Measurements from ENCODE around the gene HDAC9. TPM values are rescaled to one million over a fixed set of nuclear protein-coding genes. Genes with fewer than 3 reads are reported as not detected.
A peak's percentile ranks its signal among the peaks of the same experiment; 100 is the strongest.

HDAC9 gene
- total and polyA plus RNA-seq, 2 donors (not counting 1 experiment from before 2014, with no cell fraction given): 2.9 to 7.9 TPM

DNA sequence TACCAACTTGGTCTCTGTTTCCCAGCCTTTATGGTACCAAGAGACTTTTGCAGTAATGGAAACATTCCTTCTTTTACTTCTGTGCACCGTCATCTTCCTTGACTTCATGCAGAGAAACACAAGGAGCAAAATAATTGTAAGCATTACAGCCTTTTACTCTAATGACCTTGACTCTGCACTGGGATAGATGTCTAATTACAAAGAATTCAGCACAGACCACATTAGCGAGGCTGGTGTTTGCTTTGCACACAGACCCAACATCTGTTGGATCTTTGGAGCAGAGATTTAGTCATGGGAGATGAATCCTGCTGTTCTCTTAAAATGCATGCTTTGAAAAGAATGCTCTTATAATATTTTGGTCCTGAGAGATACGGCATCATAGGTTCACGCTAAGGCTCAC, 360.2 kb downstream of the HDAC9 start:
- H3K27me3 ChIP-seq (ENCODE audit: control insufficient read depth, insufficient read depth, low read length): no peaks in the 10 kb centered on the region
- H3K36me3 ChIP-seq (ENCODE audit: control insufficient read depth, insufficient read depth, low read length): no peaks in the 10 kb centered on the region
- no peak overlapping the region for H2AFZ ChIP-seq (ENCODE audit: low read length)
- H3K4me3 ChIP-seq (replicated peaks in 1 of 4; ENCODE audit: control extremely low read depth in 1 of 4, insufficient read depth in 1 of 4, low read depth in 3 of 4, low read length in 4 of 4): no peak overlapping the region
- no peak for TF ChIP-seq EZH2 (IDR thresholded peaks at IDR 0.05; ENCODE audit: low read length, missing control alignments)
- TF ChIP-seq, protein P1, sequence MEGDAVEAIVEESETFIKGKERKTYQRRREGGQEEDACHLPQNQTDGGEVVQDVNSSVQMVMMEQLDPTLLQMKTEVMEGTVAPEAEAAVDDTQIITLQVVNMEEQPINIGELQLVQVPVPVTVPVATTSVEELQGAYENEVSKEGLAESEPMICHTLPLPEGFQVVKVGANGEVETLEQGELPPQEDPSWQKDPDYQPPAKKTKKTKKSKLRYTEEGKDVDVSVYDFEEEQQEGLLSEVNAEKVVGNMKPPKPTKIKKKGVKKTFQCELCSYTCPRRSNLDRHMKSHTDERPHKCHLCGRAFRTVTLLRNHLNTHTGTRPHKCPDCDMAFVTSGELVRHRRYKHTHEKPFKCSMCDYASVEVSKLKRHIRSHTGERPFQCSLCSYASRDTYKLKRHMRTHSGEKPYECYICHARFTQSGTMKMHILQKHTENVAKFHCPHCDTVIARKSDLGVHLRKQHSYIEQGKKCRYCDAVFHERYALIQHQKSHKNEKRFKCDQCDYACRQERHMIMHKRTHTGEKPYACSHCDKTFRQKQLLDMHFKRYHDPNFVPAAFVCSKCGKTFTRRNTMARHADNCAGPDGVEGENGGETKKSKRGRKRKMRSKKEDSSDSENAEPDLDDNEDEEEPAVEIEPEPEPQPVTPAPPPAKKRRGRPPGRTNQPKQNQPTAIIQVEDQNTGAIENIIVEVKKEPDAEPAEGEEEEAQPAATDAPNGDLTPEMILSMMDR (conservative IDR thresholded peaks at IDR 0.05 in 1 of 2, IDR thresholded peaks at IDR 0.05 in 1 of 2; ENCODE audit: low read depth in 1 of 2, low read length in 2 of 2): no peak
- no peaks in the 10 kb centered on the region for H3K9me3 ChIP-seq (ENCODE audit: control insufficient read depth, insufficient read depth, low read depth, low read length)
- H3K4me1 ChIP-seq (ENCODE audit: control insufficient read depth, extremely low read depth, insufficient read depth, low read length): no peaks in the 10 kb centered on the region
- no peak overlapping the region for H3K9ac ChIP-seq (ENCODE audit: insufficient read depth, low read length)
- H4K20me1 ChIP-seq (ENCODE audit: control insufficient read depth, extremely low read depth, insufficient read depth, low read length): no peaks in the 10 kb centered on the region
- DNase-seq (ENCODE audit: low read depth in 2 of 2): peak; percentile 26 to 57
- no peak overlapping the region for H3K4me2 ChIP-seq (ENCODE audit: extremely low read depth, insufficient read depth, low read length)
- H3K79me2 ChIP-seq (ENCODE audit: control insufficient read depth, insufficient read depth, low read length): no peaks in the 10 kb centered on the region
- no peak overlapping the region for H3K27ac ChIP-seq (ENCODE audit: insufficient read depth, low read length)

DNA sequence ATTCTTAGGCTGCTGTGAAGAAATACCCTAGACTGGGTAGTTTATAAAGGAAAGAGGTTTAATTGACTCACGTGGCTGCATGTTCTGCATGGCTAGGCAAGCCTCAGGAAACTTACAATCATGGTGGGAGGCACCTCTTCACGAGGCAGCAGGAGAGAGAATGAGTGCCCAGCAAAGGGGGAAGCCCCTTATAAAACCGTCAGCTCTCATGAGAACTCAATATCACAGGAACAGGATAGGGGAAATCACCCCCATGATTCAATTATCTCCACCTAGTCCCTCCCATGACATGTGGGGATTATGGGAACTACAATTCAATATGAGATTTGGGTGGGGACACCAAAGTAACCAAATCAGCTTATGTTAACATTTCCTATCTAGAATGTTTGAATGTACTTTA, 362.7 kb downstream of the HDAC9 start:
- Histone ChIP-seq H3K4me3 (replicated peaks in 1 of 4; ENCODE audit: control extremely low read depth in 1 of 4, insufficient read depth in 1 of 4, low read depth in 3 of 4, low read length in 4 of 4) (no peak overlapping the region), H3K4me2 (ENCODE audit: extremely low read depth, insufficient read depth, low read length) (no peak overlapping the region), H3K4me1 (ENCODE audit: control insufficient read depth, extremely low read depth, insufficient read depth, low read length) (no peaks in the 10 kb centered on the region), H4K20me1 (ENCODE audit: control insufficient read depth, extremely low read depth, insufficient read depth, low read length) (no peaks in the 10 kb centered on the region), H3K27ac (ENCODE audit: insufficient read depth, low read length) (no peak overlapping the region), H2AFZ (ENCODE audit: low read length) (no peak overlapping the region), H3K27me3 (ENCODE audit: control insufficient read depth, insufficient read depth, low read length) (no peaks in the 10 kb centered on the region), H3K79me2 (ENCODE audit: control insufficient read depth, insufficient read depth, low read length) (no peaks in the 10 kb centered on the region), H3K36me3 (ENCODE audit: control insufficient read depth, insufficient read depth, low read length) (no peaks in the 10 kb centered on the region), H3K9me3 (ENCODE audit: control insufficient read depth, insufficient read depth, low read depth, low read length) (no peaks in the 10 kb centered on the region), H3K9ac (ENCODE audit: insufficient read depth, low read length) (no peak overlapping the region)
- DNase-seq (ENCODE audit: low read depth in 2 of 2): no peak
- no peak for TF ChIP-seq EZH2 (IDR thresholded peaks at IDR 0.05; ENCODE audit: low read length, missing control alignments)
- TF ChIP-seq, protein P1 (conservative IDR thresholded peaks at IDR 0.05 in 1 of 2, IDR thresholded peaks at IDR 0.05 in 1 of 2; ENCODE audit: low read depth in 1 of 2, low read length in 2 of 2): no peak

DNA sequence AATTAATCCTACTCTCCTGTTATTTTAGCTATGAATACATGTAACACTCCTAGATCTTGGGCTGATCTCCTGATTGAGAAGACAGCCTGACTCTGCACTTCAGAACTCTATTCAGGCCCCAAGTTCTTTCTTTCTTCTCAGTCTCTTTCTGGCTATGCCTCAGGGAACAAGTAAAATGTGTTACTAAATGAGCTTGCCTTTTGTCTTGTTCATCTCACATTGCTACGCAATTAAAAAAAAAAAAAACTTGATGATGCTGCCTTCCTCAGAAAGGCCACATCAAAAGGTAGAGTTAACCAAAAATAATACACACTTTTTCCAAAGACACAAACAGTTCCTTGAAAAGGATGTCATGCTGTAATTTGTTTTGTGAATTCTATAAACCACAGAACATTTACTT, 363.8 kb downstream of the HDAC9 start:
- H4K20me1 ChIP-seq (ENCODE audit: control insufficient read depth, extremely low read depth, insufficient read depth, low read length): no peaks in the 10 kb centered on the region
- peak in 1 of 2 donors; percentile 75 for DNase-seq (ENCODE audit: low read depth in 2 of 2)

More for the DNA sequence above, 363.8 kb downstream of the HDAC9 start:
- no peak overlapping the region for H2AFZ ChIP-seq (ENCODE audit: low read length)
- no peak overlapping the region for H3K4me3 ChIP-seq (replicated peaks in 1 of 4; ENCODE audit: control extremely low read depth in 1 of 4, insufficient read depth in 1 of 4, low read depth in 3 of 4, low read length in 4 of 4)
- TF ChIP-seq, protein P1 (conservative IDR thresholded peaks at IDR 0.05 in 1 of 2, IDR thresholded peaks at IDR 0.05 in 1 of 2; ENCODE audit: low read depth in 1 of 2, low read length in 2 of 2): no peak
- no peak for TF ChIP-seq EZH2 (IDR thresholded peaks at IDR 0.05; ENCODE audit: low read length, missing control alignments)
- no peaks in the 10 kb centered on the region for H3K4me1 ChIP-seq (ENCODE audit: control insufficient read depth, extremely low read depth, insufficient read depth, low read length)
- no peak overlapping the region for H3K27ac ChIP-seq (ENCODE audit: insufficient read depth, low read length)
- H3K36me3 ChIP-seq (ENCODE audit: control insufficient read depth, insufficient read depth, low read length): no peaks in the 10 kb centered on the region
- H3K4me2 ChIP-seq (ENCODE audit: extremely low read depth, insufficient read depth, low read length): no peak overlapping the region
- H3K9me3 ChIP-seq (ENCODE audit: control insufficient read depth, insufficient read depth, low read depth, low read length): no peaks in the 10 kb centered on the region
- H3K79me2 ChIP-seq (ENCODE audit: control insufficient read depth, insufficient read depth, low read length): no peaks in the 10 kb centered on the region
- H3K9ac ChIP-seq (ENCODE audit: insufficient read depth, low read length): no peak overlapping the region
- no peaks in the 10 kb centered on the region for H3K27me3 ChIP-seq (ENCODE audit: control insufficient read depth, insufficient read depth, low read length)

All from fibroblast of lung (primary cell).